ENCODE results near the gene TXLNG.

DNA sequence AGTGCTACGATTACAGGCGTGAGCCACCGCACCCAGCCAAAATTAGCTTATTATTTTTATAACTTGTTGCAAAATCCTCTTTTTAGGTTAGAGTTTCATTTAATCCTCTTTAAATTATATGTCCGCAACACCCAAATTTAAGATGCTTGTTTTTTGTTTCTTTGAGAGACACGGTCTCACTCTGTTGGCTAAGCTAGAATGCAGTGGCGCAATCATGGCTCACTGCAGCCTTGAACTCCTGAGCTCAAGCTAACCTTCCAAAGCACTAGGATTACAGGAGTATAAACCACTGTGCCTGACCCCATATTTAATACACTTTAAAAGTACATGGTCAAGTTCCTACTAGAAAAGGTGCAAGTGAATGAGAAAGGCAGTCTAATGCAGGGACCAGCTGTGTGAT, 81.7 kb downstream of the TXLNG start:
- TF ChIP-seq EZH2 (IDR thresholded peaks at IDR 0.05; ENCODE audit: borderline replicate concordance, low read length) (no peak), CTCF (conservative IDR thresholded peaks at IDR 0.05 in 1 of 2, IDR thresholded peaks at IDR 0.05 in 1 of 2; ENCODE audit: extremely low read depth in 1 of 2, insufficient read depth in 1 of 2, low read depth in 1 of 2, low read length in 2 of 2) (no peak)
